GM18858 (cell line): Measurements from ENCODE around the gene TNFRSF19.

ENCODE experiments used
- ATAC-seq: cut with Tn5 transposase; IDR thresholded peaks from one replicate; pipeline ENCODE4 v1.9.1; 2021; ENCODE audit not compliant: unreplicated experiment

TNFRSF19 gene

DNA sequence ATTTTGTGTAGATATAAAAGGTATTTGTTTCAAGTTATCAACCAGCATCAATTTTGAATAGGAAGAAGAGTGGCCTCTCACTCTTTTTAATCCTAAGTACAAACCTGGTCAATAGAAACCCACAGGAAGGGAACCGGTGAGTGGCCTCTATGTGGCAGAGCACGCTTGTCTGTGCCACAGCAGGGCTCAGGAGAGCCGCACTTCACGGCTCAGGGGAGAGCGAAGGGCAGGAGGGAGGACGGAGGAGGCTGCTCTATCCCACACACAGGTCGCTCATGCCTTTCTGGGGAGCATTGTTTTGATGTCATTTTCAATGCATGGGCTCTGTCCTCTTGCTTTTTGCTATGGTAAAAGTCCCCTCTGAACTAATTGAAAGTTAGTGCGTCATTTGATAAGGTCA is 57.2 kb downstream of the TNFRSF19 start:
- no peak for ATAC-seq

DNA sequence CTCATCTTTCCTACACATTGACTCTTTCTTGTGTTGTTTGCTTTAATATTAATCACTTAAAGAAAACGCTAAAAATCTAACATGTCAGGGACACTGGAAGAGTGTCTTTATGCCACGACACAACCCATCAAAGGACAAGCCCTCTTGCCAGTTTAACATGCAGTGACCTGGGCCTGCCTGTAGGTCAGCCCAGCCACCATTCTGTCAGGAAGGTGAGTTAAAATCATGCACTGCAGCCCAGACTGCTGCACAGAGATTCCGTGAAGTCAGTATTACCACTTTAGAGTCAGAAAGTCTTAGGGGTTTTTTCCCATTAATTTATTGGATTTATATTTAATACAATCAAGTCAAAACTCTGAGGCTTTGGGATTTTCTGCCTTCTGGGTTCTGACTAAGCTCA is 58.0 kb downstream of the TNFRSF19 start:
- ATAC-seq, result no peak

DNA sequence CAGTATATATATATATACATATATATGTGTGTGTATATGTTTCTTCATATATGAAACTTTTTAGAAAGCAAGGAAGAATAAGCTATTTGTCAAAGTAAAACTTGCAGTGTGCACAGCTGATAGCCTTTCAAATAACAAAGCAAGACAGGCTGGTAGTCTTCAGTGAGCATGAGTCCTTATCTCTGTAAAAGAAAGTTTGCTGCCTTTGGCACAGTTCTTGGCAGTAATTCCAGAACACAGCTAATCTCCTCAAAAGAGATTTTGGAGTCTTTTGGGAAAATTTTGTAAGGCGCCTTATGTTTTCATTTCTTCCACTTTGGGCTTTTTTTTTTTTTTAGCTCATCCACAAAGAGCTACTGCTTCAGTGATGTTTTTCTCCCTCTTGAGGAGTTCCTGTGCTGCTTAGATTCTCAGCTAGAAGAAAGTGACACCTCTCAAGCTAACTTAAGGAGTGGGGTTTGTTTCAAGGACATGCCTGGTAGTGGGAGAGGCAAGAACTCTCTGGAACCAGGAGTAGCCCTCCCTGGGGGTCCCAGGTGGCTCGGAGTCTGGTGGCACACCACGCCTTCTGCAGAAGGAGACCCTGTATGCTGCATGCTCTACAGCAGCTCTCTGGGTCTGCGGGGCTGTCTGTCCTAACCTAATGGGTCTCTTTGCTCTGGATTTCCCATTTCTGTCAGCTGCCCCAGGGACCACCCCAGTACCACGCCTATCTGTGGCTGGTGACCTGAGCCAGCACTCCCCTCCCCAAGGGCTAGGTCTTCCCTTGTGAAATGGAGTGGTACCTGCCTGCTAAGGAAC is 58.8 kb downstream of the TNFRSF19 start:
- ATAC-seq, result no peak

DNA sequence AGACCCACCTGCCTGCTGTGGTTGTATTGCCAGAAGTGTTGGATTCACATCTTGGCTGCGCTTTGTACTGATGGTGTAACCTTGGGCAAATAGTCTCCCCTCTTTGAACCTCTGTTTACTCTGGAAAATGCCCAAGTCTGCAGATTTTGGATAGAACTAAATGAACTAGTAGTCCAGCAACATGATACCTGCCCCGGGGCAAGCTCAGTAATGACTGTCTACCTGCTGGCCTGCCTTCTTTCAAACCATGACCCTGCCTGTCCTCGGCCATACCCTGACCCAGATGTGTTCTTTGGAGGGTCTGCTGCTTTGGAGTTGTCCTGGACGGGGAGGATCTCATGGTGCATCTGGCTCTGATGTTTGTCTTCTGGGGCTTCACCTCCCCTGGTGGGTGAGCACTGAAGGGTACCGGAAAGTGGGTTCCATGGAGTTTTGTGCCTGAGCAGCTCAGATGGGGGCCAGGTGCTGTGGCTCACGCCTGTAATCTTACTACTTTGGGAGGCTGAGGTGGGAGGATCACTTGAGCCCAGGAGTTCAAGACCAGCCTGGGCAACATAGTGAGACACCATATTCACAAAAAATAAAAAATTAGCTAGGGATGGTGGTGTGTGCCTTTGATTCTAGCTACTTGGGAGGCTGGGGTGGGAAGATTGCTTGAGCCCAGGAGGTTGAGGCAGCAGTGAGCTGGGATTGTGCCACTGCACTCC is 59.5 kb downstream of the TNFRSF19 start:
- no peak for ATAC-seq

DNA sequence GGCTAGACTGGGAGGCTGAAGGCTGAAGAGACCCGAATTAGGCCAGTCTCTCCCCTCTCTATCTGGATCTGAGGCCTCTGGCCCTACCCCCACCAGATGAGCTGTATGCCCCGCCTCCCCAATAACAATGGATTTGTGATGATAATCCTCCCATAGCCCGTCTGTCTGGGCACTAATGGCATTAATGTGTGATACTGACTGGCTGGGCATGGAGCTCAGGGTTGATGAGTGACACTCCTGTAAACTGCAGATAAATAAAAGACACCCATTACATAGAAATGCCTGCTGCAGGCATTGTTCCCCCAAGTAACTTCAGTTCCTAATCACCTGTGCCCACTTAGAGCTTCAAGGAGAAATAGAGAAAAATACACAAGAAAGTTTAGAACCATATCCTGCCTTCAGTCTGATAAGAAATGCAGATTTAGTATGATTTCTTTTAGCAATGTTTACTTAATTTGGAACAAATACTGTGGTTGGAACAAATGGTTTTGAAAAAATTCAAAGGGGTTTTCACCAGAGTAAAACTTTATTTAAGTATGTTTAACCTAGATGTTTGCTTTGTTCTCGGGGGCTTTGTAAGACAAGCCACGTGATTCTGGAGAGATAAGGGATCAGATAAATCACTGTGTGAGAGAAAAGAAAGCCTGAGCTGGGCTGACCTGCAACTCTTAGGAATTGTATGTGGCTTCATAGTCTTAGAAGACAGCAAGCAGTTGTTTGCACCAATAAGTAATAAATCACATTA is 60.3 kb downstream of the TNFRSF19 start:
- ATAC-seq, result no peak

DNA sequence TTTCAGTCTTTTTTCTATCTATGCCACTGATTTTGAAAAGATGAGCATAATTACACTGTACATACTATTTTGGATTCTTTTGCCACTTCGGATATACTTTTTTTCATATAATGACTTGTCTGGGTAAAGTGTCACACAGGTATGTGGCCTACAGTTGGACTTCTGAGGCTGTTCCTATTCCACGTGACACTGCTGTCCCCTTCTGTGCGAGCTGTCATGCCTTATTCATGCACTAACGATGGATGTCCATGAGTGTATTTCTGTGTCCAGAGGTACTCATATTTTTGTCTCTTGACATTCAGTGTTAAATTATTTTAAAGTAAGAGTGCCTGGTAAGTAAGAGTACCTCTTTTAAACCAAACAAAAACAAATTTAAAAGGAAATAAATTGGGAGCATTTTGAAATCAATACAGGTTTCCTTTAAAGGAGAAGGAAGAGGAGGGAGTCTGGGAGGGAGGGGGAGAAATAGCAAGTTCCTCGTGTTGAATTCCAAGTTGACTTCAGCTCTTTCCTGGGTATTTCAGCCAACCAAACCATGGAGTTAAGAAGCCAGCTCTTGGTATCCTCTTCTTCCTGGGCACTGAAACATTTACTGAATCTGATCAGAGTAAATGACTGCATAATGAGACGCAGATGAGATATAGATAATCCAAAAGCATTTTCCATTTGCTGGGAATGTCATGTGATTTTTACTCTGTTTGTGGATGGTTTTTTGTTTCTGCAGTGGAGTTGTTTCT is 61.3 kb downstream of the TNFRSF19 start:
- ATAC-seq, result no peak

DNA sequence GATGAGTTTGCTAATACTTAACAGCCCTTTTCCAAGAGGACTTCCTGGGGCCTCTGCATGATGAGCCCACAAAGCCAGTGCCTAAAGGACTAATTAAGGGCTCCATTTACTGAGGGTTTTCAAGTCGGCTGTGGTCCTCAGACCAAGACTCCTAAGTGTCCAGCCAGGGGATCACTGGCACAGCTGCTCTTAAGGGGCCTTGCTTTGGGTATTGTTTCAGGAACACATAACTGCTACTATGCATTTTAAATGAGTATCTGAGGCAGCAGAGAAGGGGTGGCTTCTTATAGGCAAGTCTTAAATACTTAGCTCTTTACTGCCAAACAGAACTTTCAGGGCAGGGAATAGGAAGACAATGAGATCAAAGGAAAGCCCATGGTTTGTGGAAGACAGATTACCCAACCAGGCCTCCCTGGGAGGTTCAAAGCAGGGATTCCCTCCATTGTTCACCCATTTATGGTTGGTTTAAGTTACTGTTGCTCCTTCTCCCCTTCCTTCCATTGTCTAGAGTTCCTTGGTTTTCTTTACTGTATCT is 61.9 kb downstream of the TNFRSF19 start:
- no peak for ATAC-seq

DNA sequence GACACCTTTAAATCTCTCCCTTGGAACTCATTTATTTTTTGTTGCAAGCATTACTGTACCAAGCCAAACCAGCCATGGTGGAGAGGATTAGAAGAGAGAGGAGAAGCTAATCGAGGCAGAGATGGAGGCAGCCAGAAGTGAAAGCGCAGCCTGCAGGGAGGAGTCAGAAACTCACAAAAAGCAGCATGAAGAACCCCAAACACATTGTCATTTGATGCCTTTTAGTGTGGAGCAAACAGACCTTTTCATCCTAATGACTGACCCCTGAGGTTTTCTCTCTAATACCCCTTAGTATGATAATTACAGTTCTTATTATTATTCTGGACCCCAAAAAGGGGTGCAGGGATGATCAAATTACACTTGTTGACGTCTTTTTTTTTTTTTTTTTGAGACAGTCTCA is 62.5 kb downstream of the TNFRSF19 start:
- no peak for ATAC-seq

DNA sequence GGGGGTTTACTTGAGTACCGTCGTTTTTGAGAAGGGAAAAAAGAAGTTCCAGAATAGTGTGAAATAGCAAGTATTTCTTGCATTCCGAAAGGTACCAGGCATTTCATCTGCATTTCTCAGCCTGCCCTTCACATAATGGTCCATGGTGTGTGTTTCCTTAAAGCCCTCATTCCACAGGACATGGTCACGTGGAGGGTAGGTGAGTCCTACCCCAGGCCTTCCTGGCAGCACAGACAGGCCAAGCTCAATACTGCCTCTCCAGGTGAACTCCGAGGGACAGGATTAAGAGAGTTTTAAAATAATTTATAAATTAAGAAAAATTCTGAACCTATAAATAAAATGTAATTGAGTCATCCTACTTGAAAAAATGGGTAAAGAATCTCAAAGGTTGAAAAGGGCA is 64.7 kb downstream of the TNFRSF19 start:
- no peak for ATAC-seq

DNA sequence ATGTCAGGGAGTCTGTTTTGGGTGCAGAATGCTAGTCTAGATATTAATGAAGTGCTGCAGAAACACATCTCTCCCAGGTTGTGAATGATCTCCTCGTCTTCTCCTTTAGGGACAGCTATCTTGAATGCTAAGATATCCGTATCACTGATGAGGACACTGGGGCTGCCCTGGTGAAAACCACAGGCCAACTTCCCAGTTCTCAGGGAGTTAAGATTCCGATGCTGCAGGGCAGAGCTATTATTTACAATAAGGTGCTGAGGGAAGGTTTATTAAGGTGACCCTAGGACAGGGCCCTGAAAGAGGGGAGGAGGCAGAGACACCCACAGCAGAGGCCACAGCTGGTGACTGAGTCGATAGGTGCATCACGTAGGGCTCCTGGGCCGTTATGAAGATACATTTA is 66.1 kb downstream of the TNFRSF19 start:
- ATAC-seq, result no peak

DNA sequence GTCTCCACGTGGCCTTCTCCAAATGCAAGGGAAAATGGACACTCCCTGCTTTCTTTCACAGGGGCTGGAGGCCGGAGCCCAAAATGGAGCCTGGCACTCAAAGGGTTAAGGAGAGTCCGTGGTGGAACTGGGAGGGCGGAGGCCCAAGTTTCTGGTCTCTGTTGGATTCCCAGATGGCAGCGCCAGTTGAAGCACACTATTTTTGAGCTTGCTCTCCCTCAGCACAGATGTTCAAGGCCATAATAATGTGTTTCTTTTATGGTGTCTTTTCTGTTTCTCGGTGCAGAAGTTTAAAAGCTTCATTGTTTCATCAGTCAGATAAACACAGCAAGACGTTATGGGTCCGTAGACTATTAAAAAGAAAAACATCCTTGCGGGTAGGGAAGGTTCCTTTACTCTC is 67.6 kb downstream of the TNFRSF19 start:
- no peak for ATAC-seq

DNA sequence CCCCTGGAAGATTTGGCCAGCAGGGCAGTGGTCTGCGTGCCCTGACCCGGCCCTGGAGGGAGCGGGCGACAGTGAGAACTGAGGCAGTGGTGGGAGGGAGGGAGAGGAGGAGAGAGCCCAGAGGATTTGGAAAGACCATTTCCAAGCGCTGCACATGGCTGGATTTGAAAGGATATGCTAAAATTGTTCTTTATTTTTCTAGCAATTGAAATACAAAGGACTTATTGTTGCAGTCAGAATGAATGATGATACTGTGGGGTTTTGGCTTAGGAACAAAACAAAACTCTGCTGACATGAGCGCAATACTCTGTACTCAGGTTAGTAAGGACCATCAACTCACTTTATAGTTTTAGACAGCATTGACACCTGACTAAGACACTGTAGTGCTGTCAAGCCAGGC is 69.5 kb downstream of the TNFRSF19 start:
- no peak for ATAC-seq

DNA sequence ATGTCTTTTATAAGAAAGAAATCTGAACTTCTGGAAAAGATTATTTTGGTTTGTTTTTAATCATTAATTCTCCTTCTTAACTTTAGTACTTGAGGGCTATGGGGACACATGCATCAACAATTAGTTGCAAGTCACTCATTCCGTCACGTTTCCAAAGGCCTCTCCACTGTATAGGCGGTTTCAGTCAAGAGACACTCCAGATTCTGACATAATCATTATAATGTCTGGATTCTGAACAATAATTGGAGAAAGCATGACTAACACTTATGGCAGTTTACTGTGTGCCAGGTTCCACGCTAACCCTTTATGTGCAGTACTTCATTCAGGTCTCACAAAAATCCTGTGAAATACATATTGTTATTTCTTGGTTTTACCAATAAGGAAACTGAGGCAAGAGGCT is 71.9 kb downstream of the TNFRSF19 start:
- no peak for ATAC-seq

DNA sequence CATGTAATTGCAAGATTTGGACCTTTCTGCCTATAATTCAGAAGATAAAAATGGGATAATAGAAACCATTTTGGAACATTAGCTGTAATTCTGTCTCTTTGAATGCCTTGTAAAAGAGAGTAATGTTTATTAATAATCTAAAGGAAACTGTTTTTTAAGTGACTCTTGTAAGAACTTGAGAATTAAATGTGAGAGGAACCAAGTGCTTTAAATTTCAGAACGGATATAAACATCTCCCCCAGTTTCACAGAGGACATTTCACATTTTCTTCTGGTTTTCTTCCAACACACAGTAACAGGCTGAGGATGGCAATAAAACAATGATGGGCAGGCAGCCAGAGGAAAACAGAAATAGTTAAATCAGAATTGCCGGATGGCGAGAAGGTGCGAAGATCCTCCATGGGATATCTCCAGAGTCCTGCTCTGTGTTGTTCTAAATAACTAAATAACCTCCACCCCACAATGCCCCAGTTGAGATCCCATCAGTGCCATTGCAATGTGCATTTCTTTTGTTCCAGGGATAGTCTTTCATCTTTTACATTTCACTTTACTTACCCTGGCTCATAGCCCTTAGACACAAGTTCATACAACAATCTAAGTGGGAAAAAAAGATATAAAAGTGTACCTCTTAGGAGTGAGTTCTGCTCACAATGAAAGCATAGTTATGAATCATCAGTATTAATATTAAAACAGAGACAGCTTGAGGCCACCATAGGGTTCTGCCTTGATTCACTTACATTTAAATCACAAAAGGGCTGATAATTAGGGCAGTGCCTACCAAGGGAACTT is 73.3 kb downstream of the TNFRSF19 start:
- no peak for ATAC-seq

DNA sequence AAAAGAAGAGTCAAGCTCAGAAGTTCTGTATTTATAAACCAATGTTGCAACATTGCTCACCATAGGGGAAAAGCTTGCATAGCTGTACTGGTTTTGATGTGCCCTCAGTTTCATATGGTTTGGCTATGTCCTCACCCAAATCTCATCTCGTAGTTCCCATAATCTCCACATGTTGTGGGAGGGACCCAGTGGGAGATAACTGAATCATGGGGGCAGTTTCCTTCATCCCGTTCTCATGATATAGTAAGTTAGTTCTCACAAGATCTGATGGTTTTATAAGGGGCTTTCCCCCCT is 73.9 kb downstream of the TNFRSF19 start:
- ATAC-seq, result no peak

DNA sequence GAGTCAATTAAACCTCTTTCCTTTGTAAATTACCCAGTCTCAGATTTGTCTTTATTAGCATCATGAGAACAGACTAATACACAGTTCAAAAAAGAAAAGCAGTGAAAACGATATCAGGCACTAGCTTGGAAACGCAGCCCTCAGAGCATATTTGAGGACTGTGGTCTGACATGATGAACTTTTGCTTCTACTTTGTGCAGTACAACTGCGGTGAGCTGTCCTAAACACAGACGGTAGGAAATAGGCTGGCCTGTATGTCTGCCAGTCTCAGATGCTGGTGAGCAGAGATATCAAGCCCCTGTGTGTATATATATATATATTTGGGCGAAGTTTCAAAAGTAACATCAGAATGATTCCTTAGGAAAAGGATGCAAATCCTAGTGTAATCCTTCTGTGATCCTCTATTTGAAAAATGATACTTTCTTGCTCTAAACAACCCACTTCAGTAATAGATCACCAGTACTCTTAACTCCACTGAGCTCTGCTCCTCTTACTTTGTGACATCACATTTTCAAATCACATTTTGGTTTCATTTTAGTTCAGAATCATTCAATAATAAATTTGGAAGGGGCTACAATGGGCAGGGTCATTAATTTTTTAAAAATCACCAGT is 74.4 kb downstream of the TNFRSF19 start:
- no peak for ATAC-seq

DNA sequence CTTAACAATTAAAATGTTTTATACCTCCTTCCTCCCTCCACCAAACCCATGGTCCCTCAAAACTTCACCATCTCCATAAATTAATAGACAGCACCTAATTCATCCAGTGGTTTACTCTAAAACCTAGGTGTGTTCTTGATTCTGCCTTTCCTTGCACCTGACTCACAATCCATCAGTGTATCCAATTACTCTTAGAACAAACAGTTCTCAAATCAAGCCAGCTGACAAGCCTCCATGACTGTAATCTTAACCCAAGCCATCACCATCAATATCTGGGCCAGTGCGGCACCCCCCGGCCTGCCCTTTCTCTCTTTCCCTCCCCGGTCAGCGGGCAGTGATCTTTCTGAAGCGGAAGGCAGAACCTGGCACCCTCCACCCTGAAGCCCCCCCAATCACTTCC is 75.6 kb downstream of the TNFRSF19 start:
- no peak for ATAC-seq

DNA sequence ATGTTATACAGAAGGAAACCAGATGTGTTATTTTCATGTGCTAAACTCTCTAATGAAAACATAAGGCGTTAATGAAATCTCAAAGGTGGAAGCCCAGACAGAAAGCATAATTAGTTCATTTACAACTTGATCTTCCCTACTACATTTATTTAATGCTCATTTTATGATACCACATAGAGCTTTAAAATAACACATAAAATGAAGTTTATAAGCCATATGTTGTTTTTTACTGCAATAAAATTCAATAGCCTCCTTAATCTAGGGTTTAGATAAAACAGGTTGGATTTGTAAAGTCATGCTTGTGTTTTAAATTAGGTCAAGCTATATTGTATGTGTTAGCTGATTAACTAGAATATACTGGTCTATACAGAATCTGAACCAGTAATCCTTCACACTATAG is 81.2 kb downstream of the TNFRSF19 start:
- ATAC-seq, result no peak

DNA sequence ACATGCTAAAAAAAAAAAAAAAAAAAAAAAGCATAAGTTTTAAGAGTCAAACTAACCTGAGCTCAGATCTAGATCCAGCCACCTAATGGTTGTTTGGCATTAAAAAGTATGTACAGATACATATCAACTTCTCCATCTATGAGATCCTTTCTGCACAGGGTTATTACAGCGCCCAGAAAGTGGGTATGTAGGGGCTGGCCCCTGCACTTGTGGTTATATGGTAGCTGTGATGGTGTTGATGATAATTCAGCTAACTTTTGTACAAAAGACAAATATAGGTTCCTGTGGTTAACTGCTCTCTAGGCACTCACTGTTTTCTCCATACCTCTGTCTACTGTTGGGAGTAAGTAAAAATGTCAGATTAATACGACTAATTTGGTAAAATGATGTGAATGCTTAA is 81.7 kb downstream of the TNFRSF19 start:
- ATAC-seq, result no peak
